D721Med (cell line): ENCODE data around the gene TBC1D25.

ENCODE experiments used
- DNase-seq: peaks from one replicate; pipeline ENCODE4 v3.0.0; 2011; ENCODE audit warnings: low spot score; ENCODE audit not compliant: insufficient read length
- FAIRE-seq: peaks from 2 replicates; lab custom pipeline; 2011; peaks lifted over from hg19 to GRCh38; lab: Jason Lieb, UNC
- CTCF ChIP-seq: IDR thresholded peaks from 2 replicates; pipeline ENCODE4 v1.5.1; 2012; ENCODE audit warnings: mild to moderate bottlenecking, control low read depth; ENCODE audit not compliant: insufficient read depth; ENCODE audit errors: missing control alignments

Gene TBC1D25

GRCh38 chrX:48560056-48560455, 20.5 kb downstream of the TBC1D25 start:
- DNase-seq (no peak), FAIRE-seq (no peak)
- no peak for TF ChIP-seq CTCF

GRCh38 chrX:48560681-48561080, 21.2 kb downstream of the TBC1D25 start:
- FAIRE-seq (no peak), DNase-seq (no peak)
- no peak for TF ChIP-seq CTCF

GRCh38 chrX:48569958-48570357, 30.4 kb downstream of the TBC1D25 start:
- DNase-seq (no peak), FAIRE-seq (no peak)
- no peak for TF ChIP-seq CTCF

GRCh38 chrX:48573690-48574269, 34.3 kb downstream of the TBC1D25 start:
- DNase-seq = no peak
- TF ChIP-seq CTCF = no peak
- FAIRE-seq = no peak

GRCh38 chrX:48574270-48575266, 35.1 kb downstream of the TBC1D25 start, which contains the start of gene RBM3:
TSS of gene RBM3 (plus strand) at chrX:48574484. CDS start at chrX:48575181, 697 bp downstream.
- DNase-seq (peak; percentile 41), FAIRE-seq (peak; percentile 90)
- TF ChIP-seq CTCF = peak; percentile 23

GRCh38 chrX:48575642-48576041, 36.1 kb downstream of the TBC1D25 start:
- no peak for FAIRE-seq
- TF ChIP-seq CTCF = no peak
- no peak for DNase-seq

GRCh38 chrX:48576108-48576507, 36.6 kb downstream of the TBC1D25 start:
- no peak for DNase-seq
- no peak for FAIRE-seq
- TF ChIP-seq CTCF = no peak
